GM10847 (cell line): ENCODE data around the gene CYTH1.

Experiments used
- POLR2A ChIP-seq: IDR thresholded peaks from 2 replicates; pipeline ENCODE4 v1.6.1; 2011; ENCODE audit not compliant: insufficient read length; ENCODE audit errors: extremely low read depth

CYTH1 gene

GRCh38 chr17:78781893-78782304, at the start of gene CYTH1:
Gene CYTH1 (minus strand): TSS chr17:78782273. CDS start chr17:78782223, 50 bp downstream.
- TF ChIP-seq POLR2A: peak; percentile 34

GRCh38 chr17:78829477-78829876, 47.4 kb upstream of the CYTH1 start:
- TF ChIP-seq POLR2A: no peak

- no peak for TF ChIP-seq POLR2A
Measured at GRCh38 chr17:78828470-78829185, 46.6 kb upstream of the CYTH1 start.

- TF ChIP-seq POLR2A: no peak
Measured at GRCh38 chr17:78826836-78827509, 44.9 kb upstream of the CYTH1 start.

GRCh38 chr17:78826421-78826820, 44.3 kb upstream of the CYTH1 start:
- TF ChIP-seq POLR2A: no peak

- TF ChIP-seq POLR2A: no peak
Measured at GRCh38 chr17:78825696-78826095, 43.6 kb upstream of the CYTH1 start.

GRCh38 chr17:78824240-78824639, 42.2 kb upstream of the CYTH1 start:
- no peak for TF ChIP-seq POLR2A

- no peak for TF ChIP-seq POLR2A
Measured at GRCh38 chr17:78823282-78824046, 41.4 kb upstream of the CYTH1 start.

- TF ChIP-seq POLR2A: no peak
Measured at GRCh38 chr17:78822552-78822951, 40.5 kb upstream of the CYTH1 start.

- TF ChIP-seq POLR2A: no peak
Measured at GRCh38 chr17:78821961-78822360, 39.9 kb upstream of the CYTH1 start.

- no peak for TF ChIP-seq POLR2A
Measured at GRCh38 chr17:78820841-78821240, 38.8 kb upstream of the CYTH1 start.

GRCh38 chr17:78819806-78820792, 38.0 kb upstream of the CYTH1 start:
- TF ChIP-seq POLR2A: no peak

- no peak for TF ChIP-seq POLR2A
Measured at GRCh38 chr17:78819402-78819801, 37.3 kb upstream of the CYTH1 start.

GRCh38 chr17:78818932-78819331, 36.9 kb upstream of the CYTH1 start:
- TF ChIP-seq POLR2A: no peak
